Prostate gland (tissue), 2 donors: ENCODE data around the gene NKIRAS1.

ENCODE experiments used
- CTCF ChIP-seq, 4 experiments: fragments of 200-600 bp in 2 of 4; fragments of 450-650 bp in 2 of 4; sonication (generic) in 2 of 4; IDR thresholded peaks; 1 replicate in 3 of 4; 2 replicates in 1 of 4; pipeline ENCODE4 v1.5.1; 2016 to 2019; ENCODE audit warnings: antibody characterized with exemption in 4 of 4, mild to moderate bottlenecking in 2 of 4, moderate library complexity in 2 of 4
- POLR2A ChIP-seq: fragments of 450-650 bp; IDR thresholded peaks from one replicate; pipeline ENCODE4 v1.6.1; 2016; ENCODE audit warnings: antibody characterized with exemption, mild to moderate bottlenecking
- POLR2AphosphoS5 ChIP-seq: sonication (generic); formaldehyde crosslinking; IDR thresholded peaks from one replicate; pipeline ENCODE4 v1.6.1; 2017; ENCODE audit warnings: antibody characterized with exemption

GRCh38 chr3:23843869-23844268, 72.9 kb downstream of the NKIRAS1 start:
- TF ChIP-seq CTCF (IDR thresholded peaks at IDR 0.05): no peak
- TF ChIP-seq POLR2A: no peak
- no peak for TF ChIP-seq POLR2AphosphoS5
